WI38 (cell line): ENCODE measurements around the gene ZFYVE9.
"Not testable (repeated sequence)": the region's sequence is repeated elsewhere in the genome, so short reads cannot be mapped to it uniquely, and the experiment has no call there.

Experiments used
- H3K4me3 ChIP-seq: 2 replicates; pipeline ENCODE4 v1.5.1; 2011; ENCODE audit warnings: low read depth, mild to moderate bottlenecking, control low read depth, low read length
- TF ChIP-seq, protein P1 (sequence below): IDR thresholded peaks from 2 replicates; pipeline ENCODE4 v1.5.1; 2012; ENCODE audit warnings: low read depth, mild to moderate bottlenecking, control low read depth, low read length

ZFYVE9 gene

DNA sequence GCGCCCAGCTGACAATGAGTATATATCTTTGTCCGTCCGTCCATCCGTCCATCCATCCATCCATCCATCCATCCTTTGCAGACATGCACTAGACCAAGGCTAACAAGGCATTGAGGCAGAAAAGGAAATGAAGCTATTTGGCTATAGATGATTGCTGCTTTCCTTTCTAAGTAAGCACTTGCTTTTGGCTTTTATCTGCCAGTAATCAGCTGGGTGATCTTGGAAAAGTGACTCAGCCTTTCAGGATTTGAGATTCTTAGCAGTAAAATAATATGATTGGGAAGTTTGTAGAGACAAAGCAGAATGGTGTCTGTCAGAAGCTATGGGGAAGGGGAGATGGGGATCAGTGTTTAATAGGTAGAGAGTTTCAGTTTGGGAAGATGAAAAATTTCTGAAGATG lies 22.7 kb downstream of the ZFYVE9 start:
- TF ChIP-seq, protein P1, sequence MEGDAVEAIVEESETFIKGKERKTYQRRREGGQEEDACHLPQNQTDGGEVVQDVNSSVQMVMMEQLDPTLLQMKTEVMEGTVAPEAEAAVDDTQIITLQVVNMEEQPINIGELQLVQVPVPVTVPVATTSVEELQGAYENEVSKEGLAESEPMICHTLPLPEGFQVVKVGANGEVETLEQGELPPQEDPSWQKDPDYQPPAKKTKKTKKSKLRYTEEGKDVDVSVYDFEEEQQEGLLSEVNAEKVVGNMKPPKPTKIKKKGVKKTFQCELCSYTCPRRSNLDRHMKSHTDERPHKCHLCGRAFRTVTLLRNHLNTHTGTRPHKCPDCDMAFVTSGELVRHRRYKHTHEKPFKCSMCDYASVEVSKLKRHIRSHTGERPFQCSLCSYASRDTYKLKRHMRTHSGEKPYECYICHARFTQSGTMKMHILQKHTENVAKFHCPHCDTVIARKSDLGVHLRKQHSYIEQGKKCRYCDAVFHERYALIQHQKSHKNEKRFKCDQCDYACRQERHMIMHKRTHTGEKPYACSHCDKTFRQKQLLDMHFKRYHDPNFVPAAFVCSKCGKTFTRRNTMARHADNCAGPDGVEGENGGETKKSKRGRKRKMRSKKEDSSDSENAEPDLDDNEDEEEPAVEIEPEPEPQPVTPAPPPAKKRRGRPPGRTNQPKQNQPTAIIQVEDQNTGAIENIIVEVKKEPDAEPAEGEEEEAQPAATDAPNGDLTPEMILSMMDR, result no peak
- no peak overlapping the region for H3K4me3 ChIP-seq

DNA sequence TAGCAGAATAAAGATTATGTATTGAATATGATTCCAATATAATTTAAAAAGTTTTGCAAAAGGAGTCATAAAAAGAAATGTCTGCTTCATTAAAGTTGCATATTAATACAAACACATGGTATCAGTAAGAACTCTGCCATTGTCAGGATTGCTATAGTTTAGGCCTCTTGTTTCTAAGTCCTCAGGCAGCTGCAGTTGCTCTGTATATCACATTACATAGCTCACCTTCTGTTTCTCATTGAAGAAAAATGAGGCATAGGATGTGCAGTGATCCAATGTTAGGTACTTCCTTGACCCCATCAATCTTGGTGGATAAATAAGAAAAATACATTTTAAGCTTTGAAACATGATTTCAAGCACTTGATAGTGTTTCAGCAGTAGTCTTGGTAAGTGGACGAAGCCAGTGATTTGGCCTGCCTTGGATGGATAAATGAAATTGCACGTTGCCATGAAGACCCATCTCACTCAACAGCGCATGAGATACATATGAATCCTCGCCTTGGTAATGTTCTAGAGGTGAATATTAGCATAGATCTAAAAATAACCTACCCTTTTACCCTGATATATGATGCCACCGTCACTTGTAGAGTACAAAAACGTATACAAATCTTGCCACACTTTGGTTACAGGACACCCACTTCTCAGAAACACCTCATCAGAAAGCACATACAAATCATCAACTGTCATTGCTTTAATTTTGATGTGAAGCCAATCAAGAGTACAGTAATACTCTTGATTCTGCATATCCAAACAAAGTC lies 25.3 kb downstream of the ZFYVE9 start:
- TF ChIP-seq, protein P1, result no peak

DNA sequence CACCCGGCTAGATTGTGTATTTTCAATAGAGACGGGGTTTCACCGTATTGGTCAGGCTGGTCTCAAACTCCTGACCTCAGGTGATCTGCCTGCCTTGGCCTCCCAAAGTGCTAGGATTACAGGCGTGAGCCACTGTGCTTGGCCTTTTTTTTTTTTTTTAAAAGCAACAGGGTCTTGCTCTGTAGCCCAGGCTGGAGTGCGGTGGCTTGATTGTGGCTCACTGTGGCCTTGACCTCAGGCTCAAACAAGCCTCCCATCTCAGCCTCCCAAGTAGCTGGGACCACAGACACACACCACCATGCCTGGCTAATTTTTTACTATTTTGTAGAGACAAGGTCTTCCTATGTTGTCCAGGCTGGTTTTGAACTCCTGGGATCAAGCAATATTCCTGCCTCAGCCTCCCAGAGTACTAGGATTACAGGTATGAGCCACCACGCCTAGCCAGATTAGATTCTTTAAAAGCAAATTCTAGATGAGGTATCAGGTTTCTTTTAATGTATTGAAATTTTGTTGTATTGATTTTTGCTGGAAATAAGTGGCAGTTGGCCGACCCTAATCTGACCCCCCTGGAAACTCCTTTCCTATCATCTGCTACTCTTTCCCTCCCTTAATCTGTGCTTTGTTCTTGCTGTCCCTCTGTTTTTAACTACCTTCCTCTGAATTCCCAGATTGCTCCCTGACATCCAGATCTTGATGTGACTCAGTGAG lies 26.6 kb downstream of the ZFYVE9 start:
- H3K4me3 ChIP-seq, result no peak overlapping the region
- TF ChIP-seq, protein P1, result no peak

More for the DNA sequence above, 25.3 kb downstream of the ZFYVE9 start:
- no peak overlapping the region for H3K4me3 ChIP-seq

DNA sequence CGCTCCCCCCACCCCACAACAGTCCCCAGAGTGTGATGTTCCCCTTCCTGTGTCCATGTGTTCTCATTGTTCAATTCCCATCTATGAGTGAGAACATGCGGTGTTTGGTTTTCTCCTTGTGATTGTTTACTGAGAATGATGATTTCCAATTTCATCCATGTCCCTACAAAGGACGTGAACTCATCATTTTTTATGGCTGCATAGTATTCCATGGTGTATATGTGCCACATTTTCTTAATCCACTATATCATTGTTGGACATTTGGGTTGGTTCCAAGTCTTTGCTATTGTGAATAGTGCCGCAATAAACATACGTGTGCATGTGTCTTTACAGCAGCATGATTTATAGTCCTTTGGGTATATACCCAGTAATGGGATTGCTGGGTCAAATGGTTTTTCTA lies 29.3 kb downstream of the ZFYVE9 start:
- H3K4me3 ChIP-seq, result not testable (repeated sequence)

DNA sequence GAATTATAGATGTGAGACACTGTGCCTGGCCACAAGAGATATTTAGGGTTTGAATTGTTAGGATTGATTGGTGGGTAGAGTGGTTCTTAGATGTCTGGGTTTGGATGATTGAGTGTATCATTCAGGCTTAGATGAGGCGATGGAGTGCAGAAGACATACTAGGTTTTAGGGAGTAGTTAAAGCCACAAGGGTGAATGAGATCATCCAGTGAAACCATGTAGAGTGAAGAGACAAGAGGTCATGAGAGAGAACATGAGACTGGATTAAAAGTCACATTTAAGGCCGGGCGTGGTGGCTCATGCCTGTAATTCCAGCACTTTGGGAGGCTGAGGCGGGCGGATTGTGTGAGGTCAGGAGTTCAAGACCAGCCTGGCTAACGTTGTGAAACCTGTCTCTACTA lies 37.2 kb downstream of the ZFYVE9 start:
- no peak overlapping the region for H3K4me3 ChIP-seq
- TF ChIP-seq, protein P1, result no peak

DNA sequence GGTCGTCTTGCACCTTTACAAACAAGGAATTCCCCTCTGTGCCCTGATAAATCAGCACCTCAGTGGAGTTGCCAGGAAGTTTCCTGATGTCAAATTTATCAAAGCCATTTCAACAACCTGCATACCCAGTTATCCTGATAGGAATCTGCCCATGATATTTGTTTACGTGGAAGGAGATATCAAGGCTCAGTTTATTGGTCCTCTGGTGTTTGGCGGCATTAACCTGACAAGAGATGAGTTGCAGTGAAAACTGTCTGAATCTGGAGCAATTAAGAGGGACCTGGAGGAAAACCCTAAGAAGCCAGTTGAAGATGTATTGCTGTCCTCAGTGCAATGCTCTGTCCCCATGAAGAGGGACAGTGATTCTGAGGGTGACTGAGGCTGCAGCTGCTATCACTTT lies 38.3 kb downstream of the ZFYVE9 start:
- TF ChIP-seq, protein P1, result no peak
- H3K4me3 ChIP-seq, result no peak overlapping the region

GRCh38 chr1:52181759-52182158 lies 39.9 kb downstream of the ZFYVE9 start:
- not testable (repeated sequence) for H3K4me3 ChIP-seq

GRCh38 chr1:52182328-52182727 lies 40.4 kb downstream of the ZFYVE9 start:
- not testable (repeated sequence) for H3K4me3 ChIP-seq
